Spinal cord (tissue), 10 donors: ENCODE results near the gene M1AP. TPM values are rescaled to one million over a fixed set of nuclear protein-coding genes. Genes with fewer than 3 reads are reported as not detected.

Experiments
- DNase-seq, 6 donors: peaks; one replicate each; pipeline versions ENCODE4 v3.0.0 to v3.0.0-alpha.2; 2013 to 2015; ENCODE audit warnings: low spot score in 6 of 6, low read depth in 4 of 6
- H3K27ac ChIP-seq: one replicate; pipeline ENCODE4 v1.5.1; 2013; ENCODE audit warnings: low read depth, low read length, control low read depth
- H3K27me3 ChIP-seq: one replicate; pipeline ENCODE4 v1.6.1; 2013; ENCODE audit warnings: low read length; ENCODE audit not compliant: control insufficient read depth, insufficient read depth
- H3K36me3 ChIP-seq: one replicate; pipeline ENCODE4 v1.6.1; 2013; ENCODE audit warnings: low read length; ENCODE audit not compliant: control insufficient read depth, insufficient read depth
- H3K4me1 ChIP-seq: one replicate; pipeline ENCODE4 v1.6.1; 2013; ENCODE audit warnings: low read length; ENCODE audit not compliant: control insufficient read depth, insufficient read depth
- H3K4me3 ChIP-seq: one replicate; pipeline ENCODE4 v1.5.1; 2013; ENCODE audit warnings: low read depth, low read length, control low read depth
- H3K9me3 ChIP-seq: one replicate; pipeline ENCODE4 v1.6.1; 2013; ENCODE audit warnings: low read length; ENCODE audit not compliant: control insufficient read depth, insufficient read depth
- WGBS: methylation state at CpG from one replicate; pipeline ENCODE4 v1.1.5; 2013; ENCODE audit warnings: missing lambda C conversion rate; ENCODE audit not compliant: insufficient coverage; 5-methylcytosine and 5-hydroxymethylcytosine counted together
- polyA plus RNA-seq, 2 donors: library from polyadenylated mRNA; unstranded; fragments of 120-200 nt; gene quantifications; one replicate each; pipeline ENCODE4 v1.2.1, GENCODE V29; 2013; ENCODE audit not compliant: insufficient read length in 2 of 2
- total RNA-seq, 2 donors: library from RNA; depleted of rRNA in 1 of 2; stranded (reverse); fragments of 120-200 nt in 1 of 2; fragments of >200 nt in 1 of 2; gene quantifications; one replicate each; pipeline versions ENCODE4 v1.2.3 to v1.2.4, GENCODE V29; 2013 to 2014
- donor health status: healthy.

Gene M1AP
- total and polyA plus RNA-seq, 4 donors: 0.33 to 1.3 (median 0.89) TPM

DNA sequence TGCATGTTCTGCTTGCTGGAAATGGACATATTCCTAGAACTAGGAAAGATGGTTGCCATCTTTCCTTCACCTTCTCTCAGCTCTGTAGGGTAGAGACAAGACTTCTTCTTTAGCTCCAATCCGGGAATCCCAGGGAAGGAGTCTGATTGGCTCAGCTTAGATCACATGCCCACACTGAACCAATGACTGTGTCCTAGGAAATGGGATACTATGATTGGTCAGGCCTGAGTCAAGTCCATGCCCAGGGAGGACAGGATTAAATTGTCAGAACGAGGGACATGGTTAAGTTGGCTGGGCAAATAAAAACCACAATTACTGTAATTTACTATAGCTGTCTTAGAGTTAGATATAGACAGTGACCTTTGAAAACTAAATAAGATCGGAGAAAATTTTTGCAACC, 37.3 kb upstream of the M1AP start:
- no peak overlapping the region for H3K4me3 ChIP-seq
- no peaks in the 10 kb centered on the region for H3K4me1 ChIP-seq
- WGBS: no CpG with 5 or more reads among the region's 3 CpGs
- DNase-seq: no peak
- H3K27ac ChIP-seq: no peak overlapping the region
- H3K9me3 ChIP-seq: no peaks in the 10 kb centered on the region
- H3K36me3 ChIP-seq: peaks cover under 1% of the 10 kb centered on the region
- H3K27me3 ChIP-seq: no peaks in the 10 kb centered on the region

DNA sequence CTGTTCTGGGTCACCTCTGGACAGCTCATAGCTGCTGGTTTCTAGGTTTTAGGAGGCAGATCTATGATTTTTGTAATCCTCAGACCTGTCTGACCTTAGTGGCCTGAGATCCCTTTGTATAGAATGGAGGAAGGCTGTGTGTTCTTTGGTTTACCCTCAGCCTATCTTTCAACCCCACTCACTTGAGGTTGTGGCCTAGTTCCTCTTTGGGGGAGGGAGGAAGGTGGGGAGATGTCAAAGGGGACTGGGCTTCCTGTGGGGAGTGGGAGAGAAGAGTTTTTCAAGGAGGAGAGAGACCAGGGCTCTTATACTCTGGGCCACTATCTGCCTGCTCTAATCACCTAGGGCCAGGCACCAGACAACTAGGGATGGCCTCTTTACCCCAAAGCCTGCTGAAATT, 34.4 kb upstream of the M1AP start:
- H3K27ac ChIP-seq: no peak overlapping the region
- H3K9me3 ChIP-seq: no peaks in the 10 kb centered on the region
- H3K4me1 ChIP-seq: no peaks in the 10 kb centered on the region
- H3K27me3 ChIP-seq: no peaks in the 10 kb centered on the region
- DNase-seq: no peak
- H3K4me3 ChIP-seq: no peak overlapping the region
- peaks cover 13% of the 10 kb centered on the region for H3K36me3 ChIP-seq

DNA sequence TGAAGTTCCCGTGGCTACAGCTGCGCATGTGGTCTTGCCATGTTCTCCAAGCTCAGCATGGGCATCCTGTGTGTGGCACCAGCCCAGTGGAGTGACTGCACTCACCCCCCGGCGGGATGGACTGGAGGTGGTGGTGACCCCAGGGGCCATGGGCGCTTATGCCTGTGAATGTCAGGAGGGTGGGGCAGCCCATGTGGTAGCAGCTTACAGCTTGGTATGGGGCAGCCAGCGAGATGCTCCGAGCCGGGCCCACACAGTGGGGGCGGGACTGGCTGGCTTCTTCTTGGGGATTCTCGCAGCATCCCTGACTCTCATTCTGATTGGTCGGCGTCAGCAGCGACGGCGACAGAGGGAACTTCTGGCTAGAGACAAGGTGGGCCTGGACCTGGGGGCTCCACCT, 31.5 kb upstream of the M1AP start:
- Histone ChIP-seq H3K4me1 (no peaks in the 10 kb centered on the region), H3K9me3 (no peaks in the 10 kb centered on the region), H3K27me3 (no peaks in the 10 kb centered on the region), H3K4me3 (no peak overlapping the region), H3K27ac (no peak overlapping the region), H3K36me3 (peaks cover 27% of the 10 kb centered on the region)
- 92% methylated on average over 15 of the region's 15 CpGs for WGBS
- no peak for DNase-seq

DNA sequence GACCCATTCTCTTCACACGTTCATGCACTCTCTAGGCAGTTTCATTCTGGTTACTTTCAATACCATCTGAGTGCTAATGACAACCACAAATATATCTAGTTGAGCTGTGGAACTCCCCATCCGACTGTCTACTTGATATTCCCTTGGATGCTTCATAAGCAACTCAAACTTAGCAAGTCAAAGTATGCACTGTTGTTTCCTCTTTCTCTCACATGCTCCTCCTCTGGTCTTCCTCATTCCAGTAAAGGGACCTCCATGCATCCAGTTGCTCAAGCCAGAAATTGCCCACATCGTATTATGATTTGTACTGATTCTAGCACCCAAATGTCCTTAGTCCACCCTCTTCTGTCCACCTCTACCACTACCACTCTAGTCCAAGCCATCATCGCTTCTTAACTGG, 28.2 kb upstream of the M1AP start:
- DNase-seq: no peak
- Histone ChIP-seq H3K27me3 (no peaks in the 10 kb centered on the region), H3K4me1 (no peaks in the 10 kb centered on the region), H3K4me3 (no peak overlapping the region), H3K9me3 (no peaks in the 10 kb centered on the region), H3K36me3 (peaks cover 38% of the 10 kb centered on the region), H3K27ac (no peak overlapping the region)
- WGBS: 95% methylated on average over 4 of the region's 4 CpGs

DNA sequence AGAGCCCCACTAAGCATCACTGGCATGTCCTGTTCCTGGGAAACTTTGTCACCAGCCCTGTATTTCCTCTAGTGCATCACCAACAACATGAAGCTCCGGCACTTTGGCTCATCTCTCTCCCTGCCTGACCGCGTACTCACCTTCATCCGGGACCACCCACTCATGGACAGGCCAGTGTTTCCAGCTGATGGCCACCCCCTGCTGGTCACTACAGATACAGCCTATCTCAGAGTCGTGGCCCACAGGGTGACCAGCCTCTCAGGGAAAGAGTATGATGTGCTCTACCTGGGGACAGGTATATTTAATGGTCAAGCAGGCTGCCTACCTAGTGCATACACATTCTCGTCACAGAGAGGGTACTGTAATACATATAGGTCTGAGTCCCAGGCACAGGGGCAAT, 27.0 kb upstream of the M1AP start:
- 95% methylated on average over 4 of the region's 6 CpGs for WGBS
- H3K36me3 ChIP-seq: peaks cover 34% of the 10 kb centered on the region
- no peak overlapping the region for H3K27ac ChIP-seq
- H3K9me3 ChIP-seq: no peaks in the 10 kb centered on the region
- no peaks in the 10 kb centered on the region for H3K4me1 ChIP-seq
- H3K27me3 ChIP-seq: no peaks in the 10 kb centered on the region
- no peak overlapping the region for H3K4me3 ChIP-seq
- DNase-seq: no peak

DNA sequence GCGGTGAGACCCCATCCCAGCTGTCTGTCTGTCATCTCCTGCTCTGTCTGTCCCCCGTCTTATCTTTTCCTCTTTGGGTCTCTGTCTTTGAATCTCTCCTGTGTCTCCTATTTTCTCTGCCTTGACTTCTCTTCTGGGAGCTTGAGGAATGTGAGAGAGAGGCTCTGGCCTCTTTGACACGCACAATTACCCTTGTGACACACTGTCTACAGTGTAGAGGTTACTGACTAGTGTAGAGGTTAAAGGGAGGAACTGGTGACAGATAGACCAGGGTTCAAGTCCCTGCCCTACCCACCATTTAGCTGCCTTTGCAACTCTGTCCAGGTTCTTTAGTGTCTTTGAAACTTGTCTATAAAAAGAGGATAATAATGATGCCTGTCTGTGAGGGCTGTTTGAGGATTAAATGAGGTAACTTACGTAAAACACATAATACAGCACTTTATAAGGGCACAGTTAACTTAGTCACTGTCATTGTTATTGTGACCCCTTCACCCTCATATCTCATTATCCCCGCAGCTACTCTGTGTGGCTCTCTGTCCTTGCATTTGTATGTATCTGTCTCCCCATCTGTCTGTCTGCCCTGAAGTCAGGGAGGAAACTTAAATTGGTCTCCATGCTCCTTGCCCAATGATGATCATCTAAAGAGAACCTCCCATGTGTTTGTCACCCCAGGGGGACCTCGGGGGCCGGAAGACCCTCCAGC, 25.8 kb upstream of the M1AP start:
- H3K27me3 ChIP-seq: no peaks in the 10 kb centered on the region
- H3K36me3 ChIP-seq: peaks cover 25% of the 10 kb centered on the region
- H3K9me3 ChIP-seq: no peaks in the 10 kb centered on the region
- 88% methylated on average over 5 of the region's 7 CpGs for WGBS
- H3K4me1 ChIP-seq: no peaks in the 10 kb centered on the region
- no peak overlapping the region for H3K27ac ChIP-seq
- H3K4me3 ChIP-seq: no peak overlapping the region
- DNase-seq: no peak

DNA sequence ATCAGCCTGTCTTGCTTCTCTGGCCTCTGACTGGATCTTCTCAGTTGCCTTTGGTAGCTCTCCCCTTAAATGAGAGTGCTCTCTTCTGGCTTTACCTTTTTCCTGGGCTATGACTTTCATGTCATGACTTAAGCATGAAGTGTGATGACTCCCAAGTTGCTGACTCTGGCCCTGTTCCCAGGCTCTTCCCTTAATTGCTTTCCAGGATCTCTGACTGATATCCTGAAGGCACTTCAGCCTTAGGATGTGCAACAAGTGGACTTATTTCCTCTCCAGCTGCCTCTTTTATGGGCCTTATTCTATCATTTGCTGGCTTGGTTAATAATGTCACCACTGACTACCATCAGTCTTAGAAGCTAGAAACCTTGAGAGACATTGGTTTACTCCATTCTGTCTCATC, 23.3 kb upstream of the M1AP start:
- H3K4me1 ChIP-seq: no peaks in the 10 kb centered on the region
- no peaks in the 10 kb centered on the region for H3K9me3 ChIP-seq
- peaks cover 23% of the 10 kb centered on the region for H3K36me3 ChIP-seq
- DNase-seq: peak in 1 of 6 donors; percentile 7
- no peaks in the 10 kb centered on the region for H3K27me3 ChIP-seq
- no peak overlapping the region for H3K27ac ChIP-seq
- H3K4me3 ChIP-seq: no peak overlapping the region

DNA sequence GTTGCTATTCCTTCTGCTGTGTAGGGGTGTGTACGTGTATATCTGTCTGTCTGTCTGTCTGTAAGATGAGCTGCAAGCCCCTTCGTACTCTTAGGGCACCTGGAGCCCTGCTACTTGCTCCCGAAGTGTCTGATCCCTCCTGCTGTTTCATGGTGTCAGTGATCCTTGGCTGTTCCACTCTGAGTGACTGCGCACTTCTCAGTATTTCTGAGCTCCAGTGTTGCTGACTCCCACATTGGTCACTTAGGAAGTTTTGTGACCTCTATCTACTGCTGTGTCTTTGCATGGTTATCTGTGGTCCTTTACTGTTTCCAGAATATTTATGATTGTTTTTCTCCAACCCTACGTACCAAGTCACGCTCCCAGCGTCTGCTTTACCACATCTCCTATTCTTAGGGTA, 22.1 kb upstream of the M1AP start:
- Histone ChIP-seq H3K9me3 (no peaks in the 10 kb centered on the region), H3K4me3 (no peak overlapping the region), H3K27me3 (no peaks in the 10 kb centered on the region), H3K36me3 (peaks cover 17% of the 10 kb centered on the region), H3K4me1 (no peaks in the 10 kb centered on the region), H3K27ac (no peak overlapping the region)
- DNase-seq: no peak
- WGBS: 82% methylated on average over 4 of the region's 7 CpGs

DNA sequence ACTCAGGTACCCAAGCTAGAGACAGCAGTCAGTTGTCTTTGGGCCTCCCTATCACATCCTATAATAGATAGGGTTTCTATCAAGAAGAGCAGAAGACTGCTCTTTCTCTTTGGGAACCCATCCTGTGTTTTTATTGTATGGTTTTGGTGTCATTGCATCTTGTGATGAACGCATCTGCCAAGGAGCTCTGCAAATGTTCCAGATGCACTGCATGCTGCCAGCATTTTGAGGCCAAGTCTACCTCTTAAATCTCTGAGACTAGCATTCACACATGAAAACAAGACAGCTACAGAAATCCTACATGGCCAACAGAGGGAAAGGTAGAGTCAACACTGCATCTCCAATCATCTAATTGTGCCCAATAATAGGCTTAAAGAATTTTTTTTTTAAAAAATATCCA, 20.0 kb upstream of the M1AP start:
- Histone ChIP-seq H3K4me3 (no peak overlapping the region), H3K36me3 (no peaks in the 10 kb centered on the region), H3K4me1 (no peaks in the 10 kb centered on the region), H3K27ac (no peak overlapping the region), H3K27me3 (no peaks in the 10 kb centered on the region), H3K9me3 (no peaks in the 10 kb centered on the region)
- DNase-seq: peak in 1 of 6 donors; percentile 46
- WGBS: 86% methylated on average over 1 of the region's 1 CpG

DNA sequence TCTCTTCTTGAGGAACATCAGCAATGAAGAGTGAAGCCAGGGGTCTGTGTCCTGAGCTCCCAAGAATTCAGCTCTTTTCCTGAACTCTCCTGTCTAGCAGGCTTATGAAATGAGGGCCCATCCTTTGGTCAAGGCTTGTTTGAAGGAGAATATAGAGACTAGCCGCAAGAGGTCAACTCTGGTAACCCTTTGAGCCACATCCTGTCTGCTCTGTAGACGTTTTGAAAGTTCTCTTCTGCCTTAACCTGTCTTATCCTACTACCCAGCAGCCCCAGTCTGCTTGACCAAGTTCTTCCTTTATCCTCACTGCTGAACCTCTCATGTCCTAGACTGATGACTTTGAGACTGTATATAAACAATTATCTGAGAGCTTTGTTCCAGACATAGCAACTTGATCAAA, 11.3 kb upstream of the M1AP start:
- WGBS: no CpG with 5 or more reads among the region's 2 CpGs
- H3K4me1 ChIP-seq: peaks cover 6% of the 10 kb centered on the region
- H3K27ac ChIP-seq: no peak overlapping the region
- H3K27me3 ChIP-seq: peaks cover 3% of the 10 kb centered on the region
- no peak for DNase-seq
- peaks cover 15% of the 10 kb centered on the region for H3K36me3 ChIP-seq
- no peak overlapping the region for H3K4me3 ChIP-seq
- no peaks in the 10 kb centered on the region for H3K9me3 ChIP-seq
